PC-9 (cell line): ENCODE measurements around the gene TRIP13. TPM values are rescaled to one million over a fixed set of nuclear protein-coding genes. Genes with fewer than 3 reads are reported as not detected.
A peak's percentile ranks its signal among the peaks of the same experiment; 100 is the strongest.

Experiments
- BruUV-seq: library from RNA; stranded (reverse); fragments of 400-500 nt; replicated peaks from 2 replicates; lab custom pipeline; 2021; lab: Mats Ljungman, UMichigan
- CTCF ChIA-PET: fragments of 300-600 bp; sonication (Branson Sonifier 250); formaldehyde crosslinking; loops from one replicate; lab custom pipeline; 2022; ENCODE audit warnings: antibody characterized with exemption; lab: Charles Lee
- POLR2A ChIA-PET: fragments of 300-600 bp; sonication (Branson Sonifier 250); formaldehyde crosslinking; loops from one replicate; lab custom pipeline; 2022; ENCODE audit warnings: antibody characterized with exemption; ENCODE audit not compliant: unreplicated experiment; lab: Charles Lee
- DNase-seq, 2 experiments: peaks; one replicate each; pipeline versions ENCODE4 v3.0.0 to v3.0.0-alpha.2; 2015 to 2022; ENCODE audit warnings: mixed read lengths in 1 of 2
- H2AFZ ChIP-seq: fragments of 200-600 bp; sonication (generic); 2 replicates; pipeline ENCODE4 v1.8.1; 2017; ENCODE audit warnings: antibody characterized with exemption
- H3F3A ChIP-seq: fragments of 200-600 bp; sonication (generic); 2 replicates; pipeline ENCODE4 v1.8.1; 2017; ENCODE audit warnings: antibody characterized with exemption, mild to moderate bottlenecking, low read depth; ENCODE audit not compliant: insufficient read depth
- H3K27ac ChIP-seq: fragments of 200-600 bp; sonication (generic); 2 replicates; pipeline ENCODE4 v1.6.1; 2016; ENCODE audit warnings: mixed run types
- H3K27me3 ChIP-seq: fragments of 200-600 bp; sonication (generic); 2 replicates; pipeline ENCODE4 v1.6.1; 2016; ENCODE audit warnings: low read depth, mixed run types; ENCODE audit not compliant: insufficient read depth
- H3K36me3 ChIP-seq: fragments of 200-600 bp; sonication (generic); 2 replicates; pipeline ENCODE4 v1.6.1; 2016; ENCODE audit warnings: low read depth, mixed run types
- H3K4me1 ChIP-seq: fragments of 200-600 bp; sonication (generic); replicated peaks from 2 replicates; pipeline ENCODE4 v1.6.1; 2016; ENCODE audit warnings: mixed run types; ENCODE audit not compliant: insufficient read depth
- H3K4me2 ChIP-seq: fragments of 200-600 bp; sonication (generic); 2 replicates; pipeline ENCODE4 v1.6.1; 2017; ENCODE audit warnings: mixed run types
- H3K4me3 ChIP-seq: fragments of 200-600 bp; sonication (generic); 2 replicates; pipeline ENCODE4 v1.6.1; 2016; ENCODE audit warnings: mixed run types
- H3K79me2 ChIP-seq: fragments of 200-600 bp; sonication (generic); 2 replicates; pipeline ENCODE4 v1.6.1; 2017; ENCODE audit warnings: low read depth, mixed run types
- H3K9me2 ChIP-seq: fragments of 200-600 bp; sonication (generic); 2 replicates; pipeline ENCODE4 v1.8.1; 2017; ENCODE audit warnings: mild to moderate bottlenecking; ENCODE audit not compliant: insufficient read depth
- H3K9me3 ChIP-seq: fragments of 200-600 bp; sonication (generic); 2 replicates; pipeline ENCODE4 v1.8.1; 2016; ENCODE audit warnings: low read depth; ENCODE audit not compliant: insufficient read depth
- H4K20me1 ChIP-seq: fragments of 200-600 bp; sonication (generic); 2 replicates; pipeline ENCODE4 v1.8.1; 2017; ENCODE audit not compliant: insufficient read depth
- CTCF ChIP-seq: fragments of 200-600 bp; sonication (generic); conservative IDR thresholded peaks from 2 replicates; pipeline ENCODE4 v1.6.1; 2017; ENCODE audit warnings: mixed run types, antibody characterized with exemption, mild to moderate bottlenecking, moderate library complexity
- EZH2 ChIP-seq: fragments of 200-600 bp; sonication (generic); IDR thresholded peaks from 2 replicates; pipeline ENCODE4 v1.8.0; 2017; ENCODE audit warnings: antibody characterized with exemption, low read depth
- intact Hi-C: fragments of 100-400 bp; cut with micrococcal nuclease; formaldehyde crosslinking; loops from one replicate; pipeline ENCODE4 v1.10.0; 2022; ENCODE audit not compliant: unreplicated experiment
- total RNA-seq: library from RNA; stranded (reverse); gene quantifications from 2 replicates; pipeline ENCODE4 v1.2.3, GENCODE V29; 2021

Gene TRIP13
- total RNA-seq, 1 experiment from 2014 or later = 74.0 TPM

- Histone ChIP-seq H4K20me1 (no peaks in the 10 kb centered on the region; the same call in none of the 2 replicates), H3K9me3 (no peaks in the 10 kb centered on the region), H3K79me2 (peaks cover 58% of the 10 kb centered on the region), H3K4me3 (peak overlapping the region; percentile 64), H3K9me2 (no peaks in the 10 kb centered on the region), H3K4me1 (peaks cover 18% of the 10 kb centered on the region), H2AFZ (peak overlapping the region; percentile 87; the same call in 1 of the 2 replicates), H3K36me3 (peaks cover 40% of the 10 kb centered on the region), H3K4me2 (peak overlapping the region; percentile 98), H3K27me3 (no peaks in the 10 kb centered on the region), H3K27ac (no peak overlapping the region), H3F3A (no peaks in the 10 kb centered on the region; the same call in 1 of the 2 replicates)
- intact Hi-C loops = loop anchor here (5.0 kb wide), 1 partner anchor 279 kb away; the partner anchor contains the start of gene CEP72
- no TSS peak for BruUV-seq
- CTCF ChIA-PET = no interaction called here
- TF ChIP-seq CTCF (no peak), EZH2 (no peak)
- no peak for DNase-seq
- POLR2A ChIA-PET = interaction anchor here (0.5 to 0.7 kb wide), 2 partner anchors 24 to 219 kb away, joined by 5 to 6 read pairs; no protein-coding TSS in a partner anchor
Observed at GRCh38 chr5:891117-891836, 1.4 kb upstream of the TRIP13 start.

- peak in 1 of 2 experiments; percentile 48 for DNase-seq
- H3K4me1 ChIP-seq = peaks cover 18% of the 10 kb centered on the region
- no peaks in the 10 kb centered on the region for H3K9me3 ChIP-seq
- no peaks in the 10 kb centered on the region for H3K9me2 ChIP-seq
- POLR2A ChIA-PET = interaction anchor here (0.6 kb wide), 1 partner anchor 258 kb away, joined by 3 read pairs; no protein-coding TSS in a partner anchor
- H3F3A ChIP-seq = no peaks in the 10 kb centered on the region; the same call in 1 of the 2 replicates
- H3K36me3 ChIP-seq = peaks cover 36% of the 10 kb centered on the region
- peak overlapping the region; percentile 87 for H2AFZ ChIP-seq
- H3K27me3 ChIP-seq = no peaks in the 10 kb centered on the region
- CTCF ChIA-PET = interaction anchor here (1.0 to 1.4 kb wide), 2 partner anchors 418 to 575 kb away, joined by 3 to 4 read pairs; no protein-coding TSS in a partner anchor
- H3K79me2 ChIP-seq = peaks cover 64% of the 10 kb centered on the region
- H4K20me1 ChIP-seq = no peaks in the 10 kb centered on the region; the same call in none of the 2 replicates
- H3K4me3 ChIP-seq = peak overlapping the region; percentile 64
- intact Hi-C loops = loop anchor here (1.0 to 5.0 kb wide), 2 partner anchors 221 to 280 kb away; partner anchors contain the start of gene CEP72
- BruUV-seq = no TSS peak
- H3K27ac ChIP-seq = peak overlapping the region; percentile 44
- H3K4me2 ChIP-seq = peak overlapping the region; percentile 98
- TF ChIP-seq EZH2 = no peak
- TF ChIP-seq CTCF = no peak
Observed at GRCh38 chr5:891837-892393, 769 bp upstream of the TRIP13 start.

- H3K27ac ChIP-seq = no peak overlapping the region
- CTCF ChIA-PET = interaction anchor here (0.6 to 1.4 kb wide), 4 partner anchors 224 to 576 kb away, joined by 3 to 4 read pairs (median 4); no protein-coding TSS in a partner anchor
- H3K9me2 ChIP-seq = no peaks in the 10 kb centered on the region
- peaks cover 18% of the 10 kb centered on the region for H3K4me1 ChIP-seq
- POLR2A ChIA-PET = interaction anchor here (0.5 to 0.8 kb wide), 2 partner anchors 622 to 908 kb away, joined by 4 read pairs; no protein-coding TSS in a partner anchor
- H3F3A ChIP-seq = no peaks in the 10 kb centered on the region; the same call in 1 of the 2 replicates
- peak overlapping the region; percentile 98 for H3K4me2 ChIP-seq
- peak overlapping the region; percentile 79 for H2AFZ ChIP-seq
- peaks cover 65% of the 10 kb centered on the region for H3K79me2 ChIP-seq
- no peaks in the 10 kb centered on the region for H3K27me3 ChIP-seq
- DNase-seq = no peak
- no peaks in the 10 kb centered on the region; the same call in none of the 2 replicates for H4K20me1 ChIP-seq
- H3K9me3 ChIP-seq = no peaks in the 10 kb centered on the region
- no TSS peak for BruUV-seq
- intact Hi-C loops = loop anchor here (5.0 kb wide), 1 partner anchor 281 kb away; the partner anchor contains the start of gene CEP72
- TF ChIP-seq CTCF (no peak), EZH2 (no peak)
- peak overlapping the region; percentile 64 for H3K4me3 ChIP-seq
- peaks cover 25% of the 10 kb centered on the region for H3K36me3 ChIP-seq
Observed at GRCh38 chr5:893137-893506, 438 bp downstream of the TRIP13 start.
